HG03066 (cell line): ENCODE data around the gene RADIL.

ENCODE experiments used
- ATAC-seq: cut with Tn5 transposase; IDR thresholded peaks from one replicate; pipeline ENCODE4 v1.9.1; 2021; ENCODE audit warnings: low read depth; ENCODE audit not compliant: unreplicated experiment

RADIL gene

GRCh38 chr7:4832711-4833110 is 50.8 kb downstream of the RADIL start:
- no peak for ATAC-seq

- ATAC-seq = no peak
Measured at GRCh38 chr7:4831723-4832495, 51.6 kb downstream of the RADIL start.

- ATAC-seq = no peak
Measured at GRCh38 chr7:4830176-4830575, 53.3 kb downstream of the RADIL start.

GRCh38 chr7:4828720-4829383 is 54.7 kb downstream of the RADIL start:
- ATAC-seq = no peak

- no peak for ATAC-seq
Measured at GRCh38 chr7:4825081-4825480, 58.4 kb downstream of the RADIL start.

- ATAC-seq = no peak
Measured at GRCh38 chr7:4824120-4824775, 59.3 kb downstream of the RADIL start.

GRCh38 chr7:4823441-4824119 is 59.9 kb downstream of the RADIL start:
- no peak for ATAC-seq

GRCh38 chr7:4822677-4823076 is 60.8 kb downstream of the RADIL start:
- no peak for ATAC-seq

- ATAC-seq = no peak
Measured at GRCh38 chr7:4820967-4821471, 62.5 kb downstream of the RADIL start.

- ATAC-seq = no peak
Measured at GRCh38 chr7:4820405-4820966, 63.0 kb downstream of the RADIL start.

GRCh38 chr7:4819560-4820404 is 63.7 kb downstream of the RADIL start:
- ATAC-seq = no peak

- ATAC-seq = no peak
Measured at GRCh38 chr7:4818000-4818794, 65.3 kb downstream of the RADIL start.

GRCh38 chr7:4817178-4817901 is 66.2 kb downstream of the RADIL start:
- ATAC-seq = no peak

GRCh38 chr7:4816419-4817080 is 67.0 kb downstream of the RADIL start:
- no peak for ATAC-seq

- ATAC-seq = no peak
Measured at GRCh38 chr7:4815609-4816418, 67.7 kb downstream of the RADIL start.

- no peak for ATAC-seq
Measured at GRCh38 chr7:4815121-4815520, 68.4 kb downstream of the RADIL start.

GRCh38 chr7:4814433-4814832 is 69.1 kb downstream of the RADIL start:
- no peak for ATAC-seq
